Adipose tissue (tissue), 3 donors: Measurements from ENCODE around the gene LGALS9. TPM values are rescaled to one million over a fixed set of nuclear protein-coding genes. Genes with fewer than 3 reads are reported as not detected.
"Not testable (repeated sequence)": the region's sequence is repeated elsewhere in the genome, so short reads cannot be mapped to it uniquely, and the experiment has no call there.

Experiments used
- H3K27ac ChIP-seq: one replicate; pipeline ENCODE4 v1.5.1; 2013; ENCODE audit warnings: low read depth, low read length
- WGBS, 3 donors: extraction: QIAGEN DNeasy Blood & Tissue Kit; methylation state at CpG; one replicate each; pipeline ENCODE4 v1.1.7; 2013; 5-methylcytosine and 5-hydroxymethylcytosine counted together
- polyA plus RNA-seq, 3 donors: library from polyadenylated mRNA; stranded (reverse); fragments of 200-250 nt; gene quantifications; one replicate each; pipeline ENCODE4 v1.2.3, GENCODE V29; 2013
- donor health status: healthy with polysubstance abuse.
- donor health status: Bipolar disorder and iron deficiency.
- donor health status: healthy.

The LGALS9 gene
- polyA plus RNA-seq, 3 donors = 30.6 to 83.5 (median 64.2) TPM

DNA sequence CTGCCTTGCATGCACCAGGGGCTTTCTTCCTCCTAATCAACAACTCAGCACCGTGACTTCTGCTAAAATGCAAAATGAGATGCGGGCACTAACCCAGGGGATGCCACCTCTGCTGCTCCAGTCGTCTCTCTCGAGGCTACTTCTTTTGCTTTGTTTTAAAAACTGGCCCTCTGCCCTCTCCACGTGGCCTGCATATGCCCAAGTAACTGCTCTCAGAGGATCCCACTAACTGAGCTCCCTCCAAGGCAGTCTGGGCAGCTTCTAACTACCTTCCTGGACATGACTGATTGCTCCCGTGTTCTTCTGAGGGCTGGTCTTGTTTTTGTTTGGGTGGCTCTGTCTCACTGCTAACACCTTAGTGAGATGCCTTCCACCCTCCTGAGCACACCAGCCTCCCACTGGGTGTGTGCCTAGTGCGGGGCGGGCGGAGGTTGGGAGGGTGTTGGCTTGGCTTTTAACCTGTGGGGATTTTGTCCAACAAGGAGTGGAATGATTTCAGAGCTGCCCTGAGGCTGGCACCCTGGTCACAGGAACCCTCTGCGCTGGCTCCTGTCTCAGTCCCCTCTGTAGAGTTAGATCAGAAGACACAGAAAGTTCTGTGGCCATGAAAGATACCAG is 8.9 kb upstream of the LGALS9 start:
- H3K27ac ChIP-seq = no peak overlapping the region
- 76 to 82% (median 79%) methylated on average over 10 of the region's 10 CpGs for WGBS, 3 donors

- 59 to 77% (median 75%) methylated on average over 4 of the region's 4 CpGs for WGBS, 3 donors
- H3K27ac ChIP-seq = no peak overlapping the region
These were observed 8.0 kb upstream of the LGALS9 start for GRCh38 chr17:27622986-27623385.

DNA sequence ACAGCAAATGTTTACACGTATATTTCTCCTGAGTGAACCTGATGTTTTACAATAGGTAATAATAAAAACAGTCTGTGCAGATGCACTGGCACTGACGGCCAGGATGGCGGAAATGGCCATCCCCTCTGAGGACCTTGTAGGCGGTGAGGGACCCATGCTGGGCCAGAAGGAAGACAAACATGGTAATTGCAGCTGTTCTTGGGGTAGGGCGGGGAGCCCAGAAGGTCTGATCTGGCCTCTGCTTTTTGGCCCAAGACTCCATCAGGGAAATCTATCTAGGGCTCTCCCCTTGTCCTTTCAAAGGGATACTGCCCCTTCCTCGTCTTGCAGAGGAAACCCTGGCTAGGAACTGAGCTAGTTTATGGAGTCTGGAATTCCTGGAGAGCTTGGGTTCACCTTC is 7.4 kb upstream of the LGALS9 start:
- 72 to 87% (median 87%) methylated on average over 6 of the region's 6 CpGs for WGBS, 3 donors
- H3K27ac ChIP-seq = no peak overlapping the region

DNA sequence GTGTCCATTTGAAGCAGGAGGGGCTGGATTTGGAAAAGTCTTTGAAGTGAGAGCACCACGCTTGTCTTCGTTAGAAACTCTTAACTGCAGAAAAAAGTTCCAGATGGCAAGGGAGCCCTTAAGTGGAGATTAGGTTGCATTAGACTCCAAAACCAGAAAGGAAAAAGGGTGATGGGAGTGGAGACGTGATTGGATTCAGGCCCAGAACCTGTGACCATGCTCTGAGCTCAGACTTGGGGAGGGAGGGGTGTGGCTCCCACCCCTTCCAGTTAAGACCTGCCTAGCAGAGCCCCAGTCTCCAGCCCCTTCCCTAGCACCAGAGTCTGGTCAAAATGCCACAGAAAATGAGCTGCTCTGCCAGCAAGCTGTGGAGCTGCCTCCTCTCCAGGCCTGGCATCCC is 6.4 kb upstream of the LGALS9 start:
- 87 to 93% (median 91%) methylated on average over 3 of the region's 3 CpGs for WGBS, 3 donors
- H3K27ac ChIP-seq = no peak overlapping the region

DNA sequence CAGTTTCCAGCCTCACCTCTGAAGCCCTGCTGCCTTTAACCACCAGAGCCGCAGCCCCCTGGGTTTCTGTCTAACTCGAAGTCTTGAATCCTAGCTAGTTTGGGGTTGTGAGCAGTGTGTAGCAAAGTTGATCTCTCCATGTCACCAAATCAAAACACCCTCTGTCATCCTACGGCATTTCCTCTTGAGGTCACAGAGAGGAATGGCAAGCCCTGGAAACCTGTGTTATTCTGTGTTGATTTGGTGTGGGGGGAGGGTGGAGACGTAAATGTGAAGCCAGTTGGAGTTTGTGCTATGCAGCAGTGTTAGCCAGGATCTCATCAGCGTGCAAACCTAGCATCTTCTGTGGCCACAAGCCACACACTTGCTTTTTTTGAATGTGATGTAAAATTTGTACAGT is 5.1 kb upstream of the LGALS9 start:
- WGBS, 3 donors = 88 to 94% (median 89%) methylated on average over 5 of the region's 5 CpGs
- H3K27ac ChIP-seq = no peak overlapping the region

DNA sequence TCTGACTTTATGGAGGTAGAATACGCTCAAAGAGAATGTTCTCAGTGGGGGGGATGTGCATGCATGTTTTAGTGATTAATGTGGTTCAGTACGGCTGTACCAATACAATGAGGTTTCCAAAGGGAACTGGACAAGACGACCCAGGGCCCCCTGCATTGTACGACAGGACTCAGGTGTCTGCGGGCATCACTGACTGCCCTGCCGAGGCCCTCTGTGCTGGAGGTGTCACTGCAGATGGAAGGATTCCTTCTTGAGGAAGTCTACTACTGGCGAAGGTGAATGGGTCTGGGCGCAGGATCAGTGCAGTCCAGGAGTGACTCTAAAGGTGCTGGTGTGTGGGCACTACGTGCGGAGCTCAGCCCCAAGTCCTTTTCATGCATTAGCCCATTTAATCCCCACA is 3.5 kb upstream of the LGALS9 start:
- WGBS, 3 donors = 83 to 92% (median 87%) methylated on average over 10 of the region's 10 CpGs
- H3K27ac ChIP-seq = no peak overlapping the region

DNA sequence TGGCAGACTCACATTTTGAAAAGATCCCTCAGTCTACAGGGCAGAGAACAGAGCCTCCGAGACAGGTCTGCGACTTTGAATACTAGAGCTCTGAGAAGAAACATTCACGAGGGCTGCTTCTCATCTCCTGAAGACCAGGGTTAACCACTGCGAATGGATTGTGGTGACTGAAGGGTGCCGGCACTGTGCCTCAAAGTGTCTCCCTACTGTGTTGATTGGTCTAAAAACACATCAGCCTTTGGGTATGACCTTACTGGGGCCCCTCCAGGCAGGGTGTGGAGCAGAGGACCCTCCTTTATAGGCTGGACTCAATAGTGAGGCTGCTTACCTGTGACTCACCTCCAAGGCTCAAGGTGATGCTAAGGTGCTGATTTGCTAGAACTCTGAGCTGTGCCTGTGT is 2.6 kb upstream of the LGALS9 start:
- WGBS, 3 donors = 90 to 92% (median 91%) methylated on average over 5 of the region's 5 CpGs
- no peak overlapping the region for H3K27ac ChIP-seq

DNA sequence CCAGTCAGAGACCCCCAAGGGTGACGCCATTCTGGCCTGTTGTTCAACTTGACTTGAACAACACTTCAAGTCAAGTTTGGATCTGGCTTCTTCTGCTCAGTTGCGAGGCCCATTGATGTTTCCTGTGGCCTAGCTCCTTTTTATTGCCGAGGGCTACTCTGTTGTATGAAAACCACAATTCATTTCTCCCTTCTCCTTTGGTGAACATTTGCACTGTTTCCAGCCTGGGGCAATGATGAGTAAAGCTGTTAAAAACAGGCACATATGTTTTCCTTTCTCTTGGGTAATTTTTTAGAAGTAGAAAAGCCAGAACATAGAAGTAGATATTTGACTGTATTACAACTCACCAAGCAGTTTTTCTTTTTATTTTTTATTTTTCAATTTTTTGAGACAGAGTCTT is 1.7 kb upstream of the LGALS9 start:
- H3K27ac ChIP-seq = not testable (repeated sequence)
- 75 to 93% (median 87%) methylated on average over 3 of the region's 3 CpGs for WGBS, 3 donors

DNA sequence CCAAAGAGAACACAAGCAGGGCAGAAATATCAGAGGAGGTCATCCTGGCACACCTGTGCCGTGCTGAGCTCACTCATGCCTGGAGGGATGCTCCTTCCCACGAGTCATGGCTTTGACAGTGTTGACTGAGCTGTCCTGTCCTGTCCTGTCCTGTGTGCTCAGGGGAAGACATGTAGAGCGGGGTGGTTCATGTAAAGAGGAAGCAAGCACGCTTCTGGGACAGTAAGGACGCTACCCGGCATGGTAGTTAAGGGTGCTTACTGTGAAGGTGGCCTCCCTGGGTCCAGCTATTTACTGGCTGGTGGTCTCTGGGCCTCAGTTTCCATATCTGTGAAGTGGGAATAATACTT is 398 bp downstream of the LGALS9 start:
- 37 to 62% (median 39%) methylated on average over 6 of the region's 6 CpGs for WGBS, 3 donors
- no peak overlapping the region for H3K27ac ChIP-seq

DNA sequence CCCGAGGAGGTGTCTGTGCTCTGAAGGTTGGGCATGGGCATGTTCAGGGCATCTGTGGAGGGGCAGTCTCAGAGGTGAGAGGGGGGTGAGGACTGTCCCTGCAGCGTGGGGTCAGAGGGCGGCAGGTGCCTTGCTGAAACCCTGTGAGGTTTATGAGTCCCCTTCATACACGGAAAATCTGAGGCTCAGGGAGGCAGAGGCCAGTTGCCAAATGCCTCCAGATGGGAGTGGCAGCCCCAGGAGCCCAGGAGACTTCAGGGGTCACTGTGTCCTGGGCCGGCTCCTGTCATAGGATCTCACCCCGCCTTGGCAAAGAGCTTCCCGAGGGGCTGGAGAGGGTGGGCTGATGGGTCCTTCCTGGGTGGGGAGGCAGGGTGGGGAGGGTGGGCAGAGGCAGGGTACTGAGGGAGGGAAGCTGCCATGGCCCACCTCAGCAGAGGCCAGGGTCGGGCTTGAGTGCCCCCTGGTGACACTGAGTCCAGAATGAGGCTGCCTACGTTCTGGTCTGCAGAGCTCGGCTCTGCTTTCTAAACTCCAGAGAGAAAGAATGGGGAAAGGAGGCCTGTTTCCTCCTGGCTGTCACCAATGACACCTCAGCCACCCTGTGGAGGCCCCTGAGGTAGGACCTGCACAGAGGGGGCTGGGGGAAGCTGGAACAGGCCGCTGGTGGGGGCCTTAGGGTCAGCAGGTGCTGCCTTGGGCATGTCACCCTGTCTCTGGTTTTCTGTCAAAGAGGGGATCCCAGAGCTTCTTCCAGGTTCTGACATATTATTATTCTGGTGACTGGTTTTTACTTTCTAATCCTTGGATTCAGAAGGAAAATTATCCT is 1.1 kb downstream of the LGALS9 start:
- H3K27ac ChIP-seq = peak overlapping the region; percentile 42
- 36 to 71% (median 41%) methylated on average over 11 of the region's 11 CpGs for WGBS, 3 donors

DNA sequence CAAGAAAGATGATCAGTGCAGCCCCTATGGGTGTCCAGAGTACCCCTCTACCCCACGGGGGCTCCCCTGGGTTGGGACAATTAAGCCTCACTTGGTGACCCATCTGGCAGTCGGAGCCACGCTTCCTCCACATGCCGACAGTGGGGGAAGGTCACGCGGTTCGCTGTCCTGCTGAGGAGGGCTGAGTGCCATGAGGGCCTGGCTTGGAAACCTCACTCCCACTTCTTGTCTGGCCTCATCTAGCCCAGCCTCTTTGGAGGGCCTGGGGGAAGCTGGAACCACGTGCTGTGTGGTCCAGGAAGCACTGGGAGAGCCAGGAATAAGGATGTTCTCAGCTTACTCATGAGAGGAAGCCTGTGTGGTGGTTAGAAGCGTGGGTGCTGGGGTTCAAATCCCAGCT is 1.8 kb downstream of the LGALS9 start:
- 7 to 33% (median 9%) methylated on average over 9 of the region's 9 CpGs for WGBS, 3 donors
- H3K27ac ChIP-seq = not testable (repeated sequence)

- H3K27ac ChIP-seq = no peak overlapping the region
- whole genome bisulfite sequencing, 3 donors = 33 to 58% (median 54%) methylated on average over 14 of the region's 14 CpGs
These were observed 2.5 kb downstream of the LGALS9 start for GRCh38 chr17:27633312-27634025.

DNA sequence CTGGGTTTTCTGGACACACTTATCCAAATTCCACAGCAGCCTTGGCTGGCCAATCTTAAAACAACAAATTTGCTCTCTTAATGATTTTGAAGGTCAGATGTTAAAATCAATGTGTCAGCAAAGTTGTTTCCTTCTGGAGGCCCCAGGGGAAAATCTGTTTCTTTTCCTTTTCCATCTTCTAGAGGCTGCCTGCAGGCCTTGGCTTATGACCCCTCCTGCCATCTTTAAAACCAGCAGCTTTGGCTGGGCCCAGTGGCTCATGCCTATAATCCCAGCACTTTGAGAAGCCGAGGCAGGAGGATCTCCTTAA is 3.0 kb downstream of the LGALS9 start:
- 88 to 100% (median 97%) methylated on average over 1 of the region's 1 CpG for WGBS, 3 donors
- H3K27ac ChIP-seq = no peak overlapping the region

GRCh38 chr17:27634776-27635175 is 3.8 kb downstream of the LGALS9 start:
- WGBS, 3 donors = 82 to 91% (median 90%) methylated on average over 2 of the region's 2 CpGs
- H3K27ac ChIP-seq = no peak overlapping the region

- H3K27ac ChIP-seq = no peak overlapping the region
- WGBS, 3 donors = 65 to 87% (median 72%) methylated on average over 6 of the region's 6 CpGs
These were observed 4.4 kb downstream of the LGALS9 start for GRCh38 chr17:27635275-27635823.

DNA sequence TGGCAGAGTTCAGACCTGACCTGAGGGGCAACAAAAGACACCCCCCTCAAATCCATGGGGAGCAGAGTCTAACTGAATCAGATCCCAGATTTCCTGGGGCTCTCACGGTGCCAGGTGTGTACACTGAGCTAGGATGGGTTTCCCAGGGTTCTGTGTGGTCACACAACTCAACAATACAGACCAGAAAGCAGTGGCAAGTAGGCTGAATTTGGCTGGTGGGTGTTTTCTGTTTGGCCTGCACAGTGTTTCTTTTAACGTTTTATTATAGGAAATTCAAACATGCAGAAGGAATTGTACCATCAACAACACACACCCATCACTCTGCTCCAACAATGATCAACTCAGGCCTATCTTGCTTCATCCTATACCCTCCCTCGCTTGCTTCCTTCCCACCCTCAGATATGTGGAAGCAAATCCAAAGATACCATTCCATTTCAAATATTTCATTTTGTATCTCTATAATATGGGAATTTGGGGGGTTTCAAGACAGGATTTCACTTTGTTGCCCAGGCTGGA is 5.1 kb downstream of the LGALS9 start:
- not testable (repeated sequence) for H3K27ac ChIP-seq
- WGBS, 3 donors = 65 to 83% (median 69%) methylated on average over 3 of the region's 3 CpGs

DNA sequence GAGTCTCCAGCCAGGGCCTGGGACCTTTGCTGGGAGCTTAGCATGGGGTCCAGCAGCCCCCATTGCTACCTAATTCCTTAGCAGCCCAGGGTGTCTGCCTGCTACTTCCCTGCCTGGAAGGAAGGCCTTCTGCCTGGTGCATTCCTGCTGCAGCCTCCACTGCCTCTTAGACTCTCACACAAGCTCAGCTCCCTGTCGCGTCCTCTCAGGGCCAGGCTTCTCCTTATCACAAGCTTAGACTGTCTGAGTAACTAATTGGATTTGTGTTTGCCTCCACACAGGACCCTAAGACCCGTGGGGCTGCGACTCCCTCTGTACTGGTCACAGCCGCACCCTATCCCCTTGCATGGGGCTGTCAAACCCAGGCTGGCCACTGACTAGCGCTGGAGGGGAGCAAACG is 6.8 kb downstream of the LGALS9 start:
- WGBS, 3 donors = 89 to 95% (median 93%) methylated on average over 7 of the region's 7 CpGs

DNA sequence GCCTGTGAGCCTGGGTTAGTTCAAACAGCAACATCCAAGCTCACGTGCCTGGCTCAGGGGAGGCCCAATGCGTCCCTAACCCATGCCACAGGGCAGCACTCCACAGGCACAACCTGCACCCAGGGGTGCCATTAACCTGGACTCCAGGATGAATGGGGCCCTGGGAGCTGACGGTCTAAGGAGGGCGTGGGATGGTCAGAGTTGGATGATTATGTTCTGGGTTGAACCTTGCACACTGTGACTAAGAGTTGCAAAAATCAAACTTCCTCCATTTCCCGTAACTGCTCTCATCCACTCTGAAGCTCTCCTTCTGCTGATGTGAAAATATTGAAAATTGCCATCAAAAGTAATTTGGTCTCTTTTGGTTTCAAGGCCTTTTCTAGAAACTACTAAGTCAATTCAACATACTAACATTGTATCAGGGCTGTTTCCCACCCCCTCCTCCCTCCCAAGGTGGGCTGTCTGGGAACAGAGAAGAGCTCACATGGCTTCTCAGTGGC is 7.5 kb downstream of the LGALS9 start:
- WGBS, 3 donors = 70 to 91% (median 86%) methylated on average over 1 of the region's 5 CpGs
- not testable (repeated sequence) for H3K27ac ChIP-seq

More for the DNA sequence above, 6.8 kb downstream of the LGALS9 start:
- not testable (repeated sequence) for H3K27ac ChIP-seq

DNA sequence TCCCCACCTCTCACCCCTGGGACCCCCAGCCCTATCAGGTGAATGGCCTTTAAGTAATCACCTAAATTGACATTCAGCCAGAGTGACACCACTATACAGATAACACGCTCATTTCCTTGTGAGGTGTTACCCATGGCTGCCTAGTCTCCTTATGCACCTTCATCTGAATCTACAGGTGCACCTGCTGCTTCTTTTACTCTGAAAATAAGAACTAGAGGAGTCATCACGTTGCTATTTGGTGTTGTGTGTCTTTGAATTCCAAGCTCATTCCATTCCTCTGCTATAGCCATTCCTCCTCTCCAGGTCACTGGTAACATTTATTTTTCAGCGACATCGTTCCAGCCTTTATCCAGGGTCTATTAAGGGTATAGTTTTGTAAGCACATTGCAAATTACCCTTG is 9.8 kb downstream of the LGALS9 start:
- 75 to 91% (median 90%) methylated on average over 4 of the region's 4 CpGs for WGBS, 3 donors

More for the DNA sequence above, 9.8 kb downstream of the LGALS9 start:
- H3K27ac ChIP-seq = no peak overlapping the region
